Peyer's patch (tissue), 4 donors: ENCODE results near the gene COCH. TPM values are rescaled to one million over a fixed set of nuclear protein-coding genes. Genes with fewer than 3 reads are reported as not detected.

Experiments
- DNase-seq, 3 donors: peaks; one replicate each; pipeline ENCODE4 v3.0.0-alpha.2; 2017 to 2019
- H3K27ac ChIP-seq, 4 donors: fragments of 200-600 bp; sonication (generic); one replicate each; pipeline ENCODE4 v1.5.1; 2016 to 2019
- H3K27me3 ChIP-seq, 2 donors: fragments of 200-600 bp; sonication (generic); one replicate each; pipeline ENCODE4 v1.5.1; 2019
- H3K36me3 ChIP-seq, 3 donors: fragments of 200-600 bp; sonication (generic); one replicate each; pipeline ENCODE4 v1.5.1; 2016 to 2019
- H3K4me1 ChIP-seq, 4 donors: fragments of 200-600 bp; sonication (generic); one replicate each; pipeline ENCODE4 v1.5.1; 2016 to 2019
- H3K4me3 ChIP-seq, 4 donors: fragments of 200-600 bp; sonication (generic); 1 replicate in 3 of 4; 2 replicates in 1 of 4; pipeline ENCODE4 v1.5.1; 2016 to 2019; ENCODE audit warnings: mild to moderate bottlenecking in 1 of 4
- H3K9me3 ChIP-seq, 4 donors: fragments of 200-600 bp; sonication (generic); one replicate each; pipeline ENCODE4 v1.5.1; 2016 to 2019; ENCODE audit warnings: mild to moderate bottlenecking in 1 of 4
- POLR2A ChIP-seq, 2 donors: fragments of 450-650 bp; IDR thresholded peaks; one replicate each; pipeline ENCODE4 v1.5.1; 2017; ENCODE audit warnings: antibody characterized with exemption in 2 of 2, mild to moderate bottlenecking in 2 of 2, moderate library complexity in 2 of 2
- total RNA-seq, 4 donors: library from RNA; depleted of rRNA; stranded (reverse); fragments of >200 nt; gene quantifications; one replicate each; pipeline ENCODE4 v1.1.0, GENCODE V29; 2016
- TF ChIP-seq, protein P1 (sequence below), 6 experiments: fragments of 450-650 bp in 4 of 6; fragments of 200-600 bp in 2 of 6; sonication (generic) in 1 of 6; IDR thresholded peaks; one replicate each; pipeline ENCODE4 v1.5.1; 2017 to 2019; ENCODE audit warnings: antibody characterized with exemption in 6 of 6, mild to moderate bottlenecking in 3 of 6, moderate library complexity in 1 of 6

The COCH gene
- 1 to 10 TPM in 1 of 4 donors, under 1 TPM in 1, not detected in 2; 0.54 to 9.9 TPM for total RNA-seq

GRCh38 chr14:30874120-30874998, at the start of gene COCH:
COCH (plus strand) TSS chr14:30874559; CDS start chr14:30874939, 380 bp downstream.
- Histone ChIP-seq H3K27me3 (peaks cover 0 to 6% of the 10 kb centered on the region in 2 donors), H3K4me1 (peaks cover 0 to 16% (median 6%) of the 10 kb centered on the region in 4 donors), H3K4me3 (peak within 1 kb of the TSS; percentile 44 to 63 (median 52)), H3K27ac (peak within 1 kb of the TSS in 1 of 4 donors; percentile 55), H3K9me3 (no peaks in the 10 kb centered on the region), H3K36me3 (no peaks in the 10 kb centered on the region)
- TF ChIP-seq POLR2A (IDR thresholded peaks at IDR 0.05) = no peak
- TF ChIP-seq, protein P1, sequence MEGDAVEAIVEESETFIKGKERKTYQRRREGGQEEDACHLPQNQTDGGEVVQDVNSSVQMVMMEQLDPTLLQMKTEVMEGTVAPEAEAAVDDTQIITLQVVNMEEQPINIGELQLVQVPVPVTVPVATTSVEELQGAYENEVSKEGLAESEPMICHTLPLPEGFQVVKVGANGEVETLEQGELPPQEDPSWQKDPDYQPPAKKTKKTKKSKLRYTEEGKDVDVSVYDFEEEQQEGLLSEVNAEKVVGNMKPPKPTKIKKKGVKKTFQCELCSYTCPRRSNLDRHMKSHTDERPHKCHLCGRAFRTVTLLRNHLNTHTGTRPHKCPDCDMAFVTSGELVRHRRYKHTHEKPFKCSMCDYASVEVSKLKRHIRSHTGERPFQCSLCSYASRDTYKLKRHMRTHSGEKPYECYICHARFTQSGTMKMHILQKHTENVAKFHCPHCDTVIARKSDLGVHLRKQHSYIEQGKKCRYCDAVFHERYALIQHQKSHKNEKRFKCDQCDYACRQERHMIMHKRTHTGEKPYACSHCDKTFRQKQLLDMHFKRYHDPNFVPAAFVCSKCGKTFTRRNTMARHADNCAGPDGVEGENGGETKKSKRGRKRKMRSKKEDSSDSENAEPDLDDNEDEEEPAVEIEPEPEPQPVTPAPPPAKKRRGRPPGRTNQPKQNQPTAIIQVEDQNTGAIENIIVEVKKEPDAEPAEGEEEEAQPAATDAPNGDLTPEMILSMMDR (IDR thresholded peaks at IDR 0.05) = peak in 5 of 6 experiments; percentile 21 to 30 (median 28)
- peak; percentile 39 to 69 (median 57) for DNase-seq

DNA sequence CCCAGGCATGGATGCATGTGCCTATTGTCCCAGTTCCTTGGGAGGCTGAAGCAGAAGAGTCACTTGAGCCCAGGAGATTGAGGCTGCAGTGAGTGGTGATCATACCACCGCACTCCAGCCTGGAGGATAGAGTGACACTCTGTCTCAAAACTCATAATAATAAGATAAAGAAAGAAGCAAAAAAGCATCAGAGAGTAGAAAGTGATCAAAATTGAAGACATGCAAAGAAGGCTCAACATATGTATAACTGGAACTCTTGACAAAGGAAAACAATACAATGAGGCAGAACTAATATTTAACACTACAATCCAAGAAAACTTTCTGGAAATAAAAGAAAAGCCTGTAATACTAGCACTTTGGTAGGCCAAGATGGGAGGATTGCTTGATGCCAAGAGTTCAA, 48.3 kb upstream of the COCH start:
- no peak for DNase-seq
- TF ChIP-seq, protein P1 (IDR thresholded peaks at IDR 0.05) = no peak
- no peak for TF ChIP-seq POLR2A (IDR thresholded peaks at IDR 0.05)
- Histone ChIP-seq H3K27me3 (no peaks in the 10 kb centered on the region), H3K4me1 (no peaks in the 10 kb centered on the region), H3K9me3 (peaks cover 0 to 9% (median 0%) of the 10 kb centered on the region in 4 donors), H3K36me3 (no peaks in the 10 kb centered on the region), H3K27ac (no peak overlapping the region), H3K4me3 (no peak overlapping the region)

GRCh38 chr14:30829853-30830252, 44.5 kb upstream of the COCH start:
- Histone ChIP-seq H3K4me1 (no peaks in the 10 kb centered on the region), H3K36me3 (no peaks in the 10 kb centered on the region), H3K4me3 (no peak overlapping the region), H3K9me3 (peaks cover 0 to 12% (median 4%) of the 10 kb centered on the region in 4 donors), H3K27ac (no peak overlapping the region), H3K27me3 (no peaks in the 10 kb centered on the region)
- TF ChIP-seq POLR2A (IDR thresholded peaks at IDR 0.05) = no peak
- TF ChIP-seq, protein P1 (IDR thresholded peaks at IDR 0.05) = no peak
- DNase-seq = no peak

DNA sequence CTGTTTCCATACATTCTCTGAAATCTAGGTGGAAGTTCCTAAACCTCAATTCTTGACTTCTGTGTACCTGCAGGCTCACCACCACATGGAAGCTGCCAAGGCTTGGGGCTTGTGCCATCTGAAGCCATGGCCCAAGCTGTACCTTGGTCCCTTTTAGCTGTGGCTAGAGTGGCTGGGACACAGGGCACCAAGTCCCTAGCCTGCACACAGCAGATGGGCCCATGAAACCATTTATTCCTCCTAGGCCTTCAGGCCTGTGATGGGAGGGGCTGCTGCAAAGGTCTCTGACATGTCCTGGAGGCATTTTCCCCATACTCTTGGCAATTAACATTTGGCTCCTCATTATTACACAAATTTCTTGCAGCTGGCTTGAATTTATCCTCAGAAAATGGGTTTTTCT, 40.0 kb upstream of the COCH start:
- H3K36me3 ChIP-seq = no peaks in the 10 kb centered on the region
- H3K27me3 ChIP-seq = no peaks in the 10 kb centered on the region
- DNase-seq = no peak

GRCh38 chr14:30838351-30838750, 36.0 kb upstream of the COCH start:
- Histone ChIP-seq H3K27ac (no peak overlapping the region), H3K4me1 (no peaks in the 10 kb centered on the region), H3K36me3 (no peaks in the 10 kb centered on the region), H3K27me3 (no peaks in the 10 kb centered on the region), H3K9me3 (peaks cover 0 to 7% (median 1%) of the 10 kb centered on the region in 4 donors), H3K4me3 (no peak overlapping the region)
- TF ChIP-seq, protein P1 (IDR thresholded peaks at IDR 0.05) = no peak
- TF ChIP-seq POLR2A (IDR thresholded peaks at IDR 0.05) = no peak
- no peak for DNase-seq

More for the DNA sequence above, 40.0 kb upstream of the COCH start:
- Histone ChIP-seq H3K27ac (no peak overlapping the region), H3K9me3 (peaks cover 0 to 7% (median 1%) of the 10 kb centered on the region in 4 donors), H3K4me1 (no peaks in the 10 kb centered on the region), H3K4me3 (no peak overlapping the region)
- TF ChIP-seq, protein P1 (IDR thresholded peaks at IDR 0.05) = no peak
- no peak for TF ChIP-seq POLR2A (IDR thresholded peaks at IDR 0.05)
